ENCODE measurements around the gene DNAH8.
A peak's percentile ranks its signal among the peaks of the same experiment; 100 is the strongest.
"Not testable (repeated sequence)": the region's sequence is repeated elsewhere in the genome, so short reads cannot be mapped to it uniquely, and the experiment has no call there.

The DNAH8 gene

DNA sequence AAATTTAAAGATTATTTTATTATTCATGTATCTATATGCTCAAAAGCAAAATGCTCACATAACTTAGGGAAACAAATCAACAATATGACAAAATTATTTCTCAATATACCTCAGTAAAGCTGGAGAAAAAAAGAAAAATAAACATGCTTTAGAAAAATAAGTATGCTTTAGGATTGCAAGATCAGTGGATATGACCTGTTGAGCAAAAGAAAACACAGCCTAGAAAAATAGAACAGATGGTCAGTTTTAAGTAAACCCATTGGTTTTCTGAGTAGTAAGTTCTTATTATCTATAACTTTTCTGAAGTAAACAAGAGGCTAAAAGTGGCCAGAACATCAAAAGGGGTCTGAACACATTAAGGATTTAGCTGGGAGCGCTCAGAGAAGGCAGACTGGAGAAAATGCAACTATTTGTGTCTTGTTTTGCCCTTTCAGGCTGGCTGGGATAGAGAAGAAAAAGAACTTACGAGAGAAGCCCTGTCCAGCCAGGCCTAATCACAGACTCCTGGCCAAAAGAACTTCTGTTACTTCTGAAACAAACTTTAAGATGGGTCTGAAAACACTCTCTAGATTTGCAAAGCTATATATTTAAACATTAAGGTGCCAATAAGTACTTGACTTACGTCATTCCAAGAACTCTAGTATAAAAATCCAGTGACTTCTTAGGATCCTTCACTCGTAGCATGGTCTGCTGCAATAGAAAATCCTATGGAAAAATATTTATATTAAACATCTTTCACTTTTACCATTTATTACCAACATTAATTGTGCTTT, 28.7 kb upstream of the DNAH8 start:
- Histone ChIP-seq H3K4me1 (ENCODE audit: control insufficient read depth, low read depth, low read length) (no peaks in the 10 kb centered on the region), H3K4me3 (ENCODE audit: low read length) (no peak overlapping the region), H3K9me3 (ENCODE audit: control insufficient read depth, low read depth, low read length) (no peaks in the 10 kb centered on the region), H3K27me3 (ENCODE audit: control insufficient read depth, insufficient read depth, low read length) (no peaks in the 10 kb centered on the region), H3K36me3 (ENCODE audit: control insufficient read depth, low read depth, low read length) (peaks cover 35% of the 10 kb centered on the region), H3K9ac (ENCODE audit: low read length) (no peak overlapping the region), H3K27ac (ENCODE audit: low read length) (no peak overlapping the region)

DNA sequence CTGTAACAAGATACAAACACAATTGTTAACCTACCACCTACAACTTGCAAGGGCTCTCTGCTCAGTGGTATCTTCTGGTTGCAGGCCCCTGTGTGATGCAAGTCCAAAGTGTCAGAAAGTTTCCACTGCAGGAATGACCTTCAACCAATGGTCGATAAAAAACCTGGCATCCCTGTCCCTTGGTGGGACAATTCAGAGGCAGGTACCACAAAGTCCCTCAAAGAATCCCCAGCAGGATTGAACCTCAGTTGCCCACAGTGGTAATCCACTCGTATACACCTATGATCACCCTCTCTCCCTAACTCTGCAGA, 28.1 kb upstream of the DNAH8 start:
- no peaks in the 10 kb centered on the region for H3K9me3 ChIP-seq (ENCODE audit: control insufficient read depth, low read depth, low read length)
- no peak overlapping the region for H3K4me3 ChIP-seq (ENCODE audit: low read length)
- H3K9ac ChIP-seq (ENCODE audit: low read length), result no peak overlapping the region
- no peaks in the 10 kb centered on the region for H3K27me3 ChIP-seq (ENCODE audit: control insufficient read depth, insufficient read depth, low read length)
- H3K36me3 ChIP-seq (ENCODE audit: control insufficient read depth, low read depth, low read length), result peaks cover 30% of the 10 kb centered on the region
- H3K27ac ChIP-seq (ENCODE audit: low read length), result no peak overlapping the region
- H3K4me1 ChIP-seq (ENCODE audit: control insufficient read depth, low read depth, low read length), result no peaks in the 10 kb centered on the region

DNA sequence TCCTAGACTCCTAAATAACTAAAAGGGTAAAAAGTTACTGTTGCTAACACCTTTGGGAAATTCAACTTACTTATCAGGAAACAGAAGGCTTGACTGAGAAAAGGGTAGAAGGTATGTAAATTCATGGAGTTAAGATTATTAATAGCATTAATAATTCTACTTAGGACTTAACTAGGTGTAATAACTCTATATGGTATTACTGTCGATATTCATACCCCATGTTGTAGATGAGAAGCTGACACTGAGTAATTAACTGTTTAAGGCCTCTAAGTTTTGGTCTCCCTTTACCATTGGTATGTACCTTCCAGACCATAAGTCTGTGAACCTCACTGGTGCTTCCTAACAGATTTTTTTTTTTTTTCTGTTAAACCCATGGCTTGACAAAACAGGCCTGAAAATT, 27.6 kb upstream of the DNAH8 start:
- Histone ChIP-seq H3K27ac (ENCODE audit: low read length) (no peak overlapping the region), H3K9me3 (ENCODE audit: control insufficient read depth, low read depth, low read length) (no peaks in the 10 kb centered on the region), H3K4me1 (ENCODE audit: control insufficient read depth, low read depth, low read length) (no peaks in the 10 kb centered on the region), H3K36me3 (ENCODE audit: control insufficient read depth, low read depth, low read length) (peaks cover 25% of the 10 kb centered on the region), H3K9ac (ENCODE audit: low read length) (no peak overlapping the region), H3K27me3 (ENCODE audit: control insufficient read depth, insufficient read depth, low read length) (no peaks in the 10 kb centered on the region), H3K4me3 (ENCODE audit: low read length) (no peak overlapping the region)

DNA sequence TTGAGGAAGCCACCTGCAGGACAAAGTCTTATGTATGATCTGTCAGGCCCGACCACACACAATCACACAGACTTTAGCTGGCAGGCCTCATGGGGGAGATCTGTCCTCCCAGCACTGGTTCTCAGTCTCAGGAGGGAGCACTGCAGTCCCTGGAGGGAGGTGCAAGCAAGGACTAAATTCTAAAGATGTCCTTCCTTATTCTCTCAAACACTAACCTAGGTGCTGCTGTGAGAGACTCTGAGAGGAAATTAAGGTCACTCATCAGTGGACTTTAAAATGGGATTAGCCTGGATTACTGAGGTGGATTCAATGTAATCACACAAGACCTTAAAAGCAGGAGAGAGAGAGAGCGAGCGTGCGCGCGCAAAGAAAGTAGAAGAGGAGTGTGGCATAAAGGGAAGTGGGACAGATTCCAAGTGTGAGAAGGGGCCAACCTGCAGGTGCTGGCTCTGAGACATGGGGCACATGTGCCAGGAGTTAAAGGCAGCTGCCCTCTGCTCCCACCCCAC, 26.5 kb upstream of the DNAH8 start:
- Histone ChIP-seq H3K36me3 (ENCODE audit: control insufficient read depth, low read depth, low read length) (peaks cover 17% of the 10 kb centered on the region), H3K9ac (ENCODE audit: low read length) (no peak overlapping the region), H3K4me1 (ENCODE audit: control insufficient read depth, low read depth, low read length) (no peaks in the 10 kb centered on the region), H3K9me3 (ENCODE audit: control insufficient read depth, low read depth, low read length) (no peaks in the 10 kb centered on the region), H3K27ac (ENCODE audit: low read length) (no peak overlapping the region), H3K4me3 (ENCODE audit: low read length) (no peak overlapping the region), H3K27me3 (ENCODE audit: control insufficient read depth, insufficient read depth, low read length) (no peaks in the 10 kb centered on the region)

DNA sequence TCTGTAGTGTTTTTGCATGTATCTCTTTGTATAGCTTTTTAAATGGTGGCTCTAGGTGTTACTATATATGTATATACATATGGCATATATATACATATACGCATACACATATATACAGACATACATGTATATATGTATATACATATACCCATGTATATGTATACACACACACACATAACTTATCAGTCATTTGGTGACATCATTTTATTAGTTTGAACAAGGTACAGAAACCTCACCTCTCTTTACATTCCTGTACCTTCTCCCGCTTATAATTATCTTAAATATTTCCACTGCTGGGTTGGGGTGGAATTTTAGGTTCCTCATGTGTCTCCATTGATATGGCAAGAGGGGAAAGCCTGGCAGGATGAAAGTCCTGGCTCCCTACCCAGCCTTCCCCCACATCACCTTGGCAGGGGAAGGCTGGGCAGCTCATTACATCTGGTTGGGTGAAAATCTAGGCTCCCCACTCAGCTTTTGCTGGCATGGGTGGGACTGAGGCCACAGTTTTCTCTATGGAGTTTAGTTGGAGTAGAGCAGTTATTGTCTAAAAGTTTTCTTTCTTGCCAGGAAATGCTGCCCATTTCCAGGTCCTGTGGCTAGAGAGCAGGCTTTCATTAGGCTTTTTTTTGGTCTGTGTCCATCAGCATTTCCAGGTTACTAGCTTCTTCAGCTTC, 19.7 kb upstream of the DNAH8 start:
- no peaks in the 10 kb centered on the region for H3K9me3 ChIP-seq (ENCODE audit: control insufficient read depth, low read depth, low read length)
- H3K4me3 ChIP-seq (ENCODE audit: low read length), result no peak overlapping the region
- no peak overlapping the region for H3K9ac ChIP-seq (ENCODE audit: low read length)
- H3K36me3 ChIP-seq (ENCODE audit: control insufficient read depth, low read depth, low read length), result no peaks in the 10 kb centered on the region
- H3K4me1 ChIP-seq (ENCODE audit: control insufficient read depth, low read depth, low read length), result no peaks in the 10 kb centered on the region
- H3K27me3 ChIP-seq (ENCODE audit: control insufficient read depth, insufficient read depth, low read length), result no peaks in the 10 kb centered on the region
- H3K27ac ChIP-seq (ENCODE audit: low read length), result no peak overlapping the region

DNA sequence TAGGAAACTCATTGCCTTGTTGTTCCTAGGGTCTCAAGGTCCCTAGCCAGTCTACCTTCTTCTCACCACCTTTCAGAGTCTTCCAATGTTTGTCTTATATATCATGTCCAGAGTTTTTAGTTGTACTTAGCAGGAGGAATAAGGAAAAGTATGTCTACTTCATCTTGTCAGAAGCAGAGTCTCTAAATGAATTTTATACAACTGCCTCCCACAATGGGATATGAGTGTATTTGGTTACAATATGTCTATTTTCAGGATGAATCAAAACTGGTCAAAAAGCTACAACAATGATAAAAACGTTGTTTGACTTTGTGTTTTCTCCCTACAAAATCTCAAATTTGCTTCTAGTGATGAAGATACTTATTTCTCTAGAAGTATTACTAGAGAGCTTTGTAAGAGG, 19.2 kb upstream of the DNAH8 start:
- no peaks in the 10 kb centered on the region for H3K27me3 ChIP-seq (ENCODE audit: control insufficient read depth, insufficient read depth, low read length)
- H3K9me3 ChIP-seq (ENCODE audit: control insufficient read depth, low read depth, low read length), result no peaks in the 10 kb centered on the region
- H3K9ac ChIP-seq (ENCODE audit: low read length), result no peak overlapping the region
- no peaks in the 10 kb centered on the region for H3K36me3 ChIP-seq (ENCODE audit: control insufficient read depth, low read depth, low read length)
- H3K4me3 ChIP-seq (ENCODE audit: low read length), result no peak overlapping the region
- H3K27ac ChIP-seq (ENCODE audit: low read length), result no peak overlapping the region
- H3K4me1 ChIP-seq (ENCODE audit: control insufficient read depth, low read depth, low read length), result no peaks in the 10 kb centered on the region

DNA sequence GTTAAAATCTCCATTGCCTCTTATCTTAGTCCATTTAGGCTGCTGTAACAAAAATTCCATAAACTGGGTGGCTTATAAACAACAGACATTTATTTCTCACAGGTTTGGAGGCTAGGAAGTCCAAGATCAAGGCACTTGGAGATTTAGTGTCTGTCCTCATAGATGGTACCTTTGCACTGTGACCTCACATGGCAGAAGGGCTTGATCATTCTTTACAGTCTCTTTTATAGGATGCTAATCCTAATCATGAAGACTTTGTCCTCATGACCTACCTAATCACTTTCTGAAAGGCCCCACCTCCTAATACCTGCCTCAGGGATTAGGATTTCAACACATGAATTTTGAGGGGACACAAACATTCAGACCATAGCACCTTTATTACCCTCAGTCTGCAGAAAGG, 18.8 kb upstream of the DNAH8 start:
- Histone ChIP-seq H3K27ac (ENCODE audit: low read length) (no peak overlapping the region), H3K4me3 (ENCODE audit: low read length) (no peak overlapping the region), H3K4me1 (ENCODE audit: control insufficient read depth, low read depth, low read length) (no peaks in the 10 kb centered on the region), H3K9ac (ENCODE audit: low read length) (no peak overlapping the region), H3K36me3 (ENCODE audit: control insufficient read depth, low read depth, low read length) (no peaks in the 10 kb centered on the region), H3K27me3 (ENCODE audit: control insufficient read depth, insufficient read depth, low read length) (no peaks in the 10 kb centered on the region), H3K9me3 (ENCODE audit: control insufficient read depth, low read depth, low read length) (no peaks in the 10 kb centered on the region)

DNA sequence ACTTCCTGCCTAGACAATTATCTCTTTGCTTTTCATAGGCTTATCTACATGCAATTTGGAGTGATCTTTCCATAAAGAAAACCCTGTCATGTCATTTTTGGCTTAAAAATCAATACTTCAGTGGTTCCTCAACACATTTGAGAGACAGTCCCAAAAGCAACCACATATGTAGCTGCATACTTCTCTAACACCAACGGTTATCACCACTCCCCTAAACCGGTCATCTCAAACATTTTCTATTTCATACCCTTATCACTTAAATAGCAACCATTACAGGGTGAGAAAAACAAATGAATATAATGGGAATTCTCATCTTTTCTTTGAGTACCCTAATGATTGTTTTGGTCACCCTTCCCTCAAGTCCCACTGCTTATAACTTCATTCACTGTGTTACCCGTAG, 17.3 kb upstream of the DNAH8 start:
- H3K27me3 ChIP-seq (ENCODE audit: control insufficient read depth, insufficient read depth, low read length), result no peaks in the 10 kb centered on the region
- H3K36me3 ChIP-seq (ENCODE audit: control insufficient read depth, low read depth, low read length), result no peaks in the 10 kb centered on the region
- no peak overlapping the region for H3K4me3 ChIP-seq (ENCODE audit: low read length)
- H3K4me1 ChIP-seq (ENCODE audit: control insufficient read depth, low read depth, low read length), result no peaks in the 10 kb centered on the region
- no peak overlapping the region for H3K9ac ChIP-seq (ENCODE audit: low read length)
- H3K9me3 ChIP-seq (ENCODE audit: control insufficient read depth, low read depth, low read length), result no peaks in the 10 kb centered on the region
- no peak overlapping the region for H3K27ac ChIP-seq (ENCODE audit: low read length)

DNA sequence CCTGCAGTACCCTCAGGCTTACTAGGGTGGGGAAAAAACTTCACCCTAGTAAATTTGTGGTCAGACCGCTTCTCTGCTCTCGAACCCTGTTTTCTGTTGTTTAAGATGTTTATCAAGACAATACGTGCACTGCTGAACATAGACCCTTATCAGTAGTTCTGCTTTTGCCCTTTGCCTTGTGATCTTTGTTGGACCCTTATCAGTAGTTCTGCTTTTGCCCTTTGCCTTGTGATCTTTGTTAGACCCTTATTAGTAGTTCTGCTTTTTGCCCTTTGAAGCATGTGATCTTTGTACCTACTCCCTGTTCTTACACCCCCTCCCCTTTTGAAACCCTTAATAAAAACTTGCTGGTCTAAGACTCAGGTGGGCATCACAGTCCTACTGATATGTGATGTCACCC, 15.4 kb upstream of the DNAH8 start:
- H3K9me3 ChIP-seq (ENCODE audit: control insufficient read depth, low read depth, low read length); H3K27me3 ChIP-seq (ENCODE audit: control insufficient read depth, insufficient read depth, low read length); H3K4me3 ChIP-seq (ENCODE audit: low read length); H3K36me3 ChIP-seq (ENCODE audit: control insufficient read depth, low read depth, low read length); H3K4me1 ChIP-seq (ENCODE audit: control insufficient read depth, low read depth, low read length); H3K27ac ChIP-seq (ENCODE audit: low read length); H3K9ac ChIP-seq (ENCODE audit: low read length): not testable (repeated sequence)

DNA sequence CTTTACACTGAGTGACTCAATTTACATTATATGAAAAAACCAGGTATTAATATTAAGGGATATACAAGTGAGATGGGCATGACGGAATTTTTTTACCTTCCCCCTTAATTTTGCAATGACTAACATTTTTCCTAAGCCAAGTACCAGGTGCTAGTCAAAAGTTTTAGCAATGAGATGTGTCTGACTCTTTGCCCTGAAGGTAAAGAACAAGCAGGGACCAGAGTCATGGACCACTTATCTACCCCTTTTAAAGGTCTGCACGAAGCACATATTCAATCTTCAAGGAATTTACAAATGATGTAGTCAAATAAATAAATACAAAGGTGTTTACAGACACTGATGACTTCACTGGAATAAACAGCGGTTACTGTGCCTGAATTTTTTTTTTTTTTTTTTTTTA, 13.6 kb upstream of the DNAH8 start:
- H3K4me3 ChIP-seq (ENCODE audit: low read length), result peak overlapping the region; percentile 25
- H3K27me3 ChIP-seq (ENCODE audit: control insufficient read depth, insufficient read depth, low read length), result no peaks in the 10 kb centered on the region
- H3K4me1 ChIP-seq (ENCODE audit: control insufficient read depth, low read depth, low read length), result no peaks in the 10 kb centered on the region
- no peak overlapping the region for H3K27ac ChIP-seq (ENCODE audit: low read length)
- H3K36me3 ChIP-seq (ENCODE audit: control insufficient read depth, low read depth, low read length), result no peaks in the 10 kb centered on the region
- H3K9ac ChIP-seq (ENCODE audit: low read length), result no peak overlapping the region
- H3K9me3 ChIP-seq (ENCODE audit: control insufficient read depth, low read depth, low read length), result no peaks in the 10 kb centered on the region

DNA sequence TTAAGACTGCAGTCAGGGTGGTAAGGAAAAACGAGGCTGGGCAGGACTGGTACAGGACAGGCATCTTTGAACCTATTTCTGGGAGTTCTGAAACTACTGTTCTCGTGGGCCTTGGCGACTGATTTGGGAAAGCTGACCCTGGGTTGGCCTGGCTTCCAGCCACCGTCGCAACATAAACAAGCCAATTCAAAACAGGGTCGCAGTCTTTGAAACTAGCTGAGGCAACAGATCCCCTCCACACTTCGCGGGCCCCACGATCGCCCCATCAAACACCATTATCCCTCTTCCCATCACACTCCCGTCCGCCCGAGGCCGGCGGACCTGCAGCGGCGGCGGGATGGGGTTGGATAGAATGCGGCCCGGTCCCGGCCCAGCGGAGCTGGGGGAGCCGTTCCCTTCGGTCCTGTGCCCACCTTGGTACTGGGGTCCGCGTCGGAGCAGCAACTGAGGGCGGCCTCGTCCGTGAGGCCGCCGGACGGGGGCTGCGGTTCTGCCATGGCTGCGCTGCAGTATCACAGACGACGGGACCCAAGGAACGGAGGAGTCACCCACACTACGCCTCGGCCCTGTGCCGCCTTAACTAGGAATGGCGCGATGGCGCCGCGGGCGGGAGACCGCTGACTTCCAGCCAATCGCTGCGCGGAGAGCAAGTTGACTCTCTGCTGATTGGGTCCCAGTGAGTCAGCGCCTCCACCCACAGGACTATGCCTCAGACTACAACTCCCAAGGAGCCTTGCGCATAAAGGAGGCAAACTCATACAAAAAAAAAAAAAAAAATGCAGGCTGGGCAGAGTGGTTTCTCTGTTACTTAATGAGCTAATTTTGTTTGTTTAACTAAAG, 12.3 kb upstream of the DNAH8 start, which contains the start of gene GLO1:
GLO1 (minus strand) TSS at position 588 of the 840 bp plus-strand sequence; CDS start at position 497, 91 bp downstream.
- no peaks in the 10 kb centered on the region for H3K36me3 ChIP-seq (ENCODE audit: control insufficient read depth, low read depth, low read length)
- no peaks in the 10 kb centered on the region for H3K4me1 ChIP-seq (ENCODE audit: control insufficient read depth, low read depth, low read length)
- H3K27me3 ChIP-seq (ENCODE audit: control insufficient read depth, insufficient read depth, low read length), result no peaks in the 10 kb centered on the region
- H3K9ac ChIP-seq (ENCODE audit: low read length), result peak within 1 kb of the TSS; percentile 88
- peak within 1 kb of the TSS; percentile 88 for H3K4me3 ChIP-seq (ENCODE audit: low read length)
- no peaks in the 10 kb centered on the region for H3K9me3 ChIP-seq (ENCODE audit: control insufficient read depth, low read depth, low read length)
- peak within 1 kb of the TSS; percentile 67 for H3K27ac ChIP-seq (ENCODE audit: low read length)
